Hepatocyte (in vitro differentiated cells): Measurements from ENCODE around the gene NAP1L5. TPM values are rescaled to one million over a fixed set of nuclear protein-coding genes. Genes with fewer than 3 reads are reported as not detected.

ENCODE experiments used
- DNase-seq: peaks from one replicate; pipeline ENCODE4 v3.0.0-alpha.2; 2016; ENCODE audit warnings: low spot score
- H2AFZ ChIP-seq: fragments of 200-600 bp; sonication (generic); 2 replicates; pipeline ENCODE4 v1.6.0; 2016; ENCODE audit warnings: antibody characterized with exemption, mild to moderate bottlenecking
- H3K27ac ChIP-seq: fragments of 200-600 bp; sonication (generic); 2 replicates; pipeline ENCODE4 v1.5.1; 2016; ENCODE audit warnings: mild to moderate bottlenecking
- H3K27me3 ChIP-seq: fragments of 200-600 bp; sonication (generic); 2 replicates; pipeline ENCODE4 v1.6.1; 2016
- H3K36me3 ChIP-seq: fragments of 200-600 bp; sonication (generic); replicated peaks from 2 replicates; pipeline ENCODE4 v1.5.1; 2016; ENCODE audit warnings: low read depth; ENCODE audit not compliant: insufficient read depth
- H3K4me1 ChIP-seq: fragments of 200-600 bp; sonication (generic); 2 replicates; pipeline ENCODE4 v1.5.1; 2016; ENCODE audit warnings: mild to moderate bottlenecking, moderate library complexity; ENCODE audit not compliant: insufficient read depth
- H3K4me2 ChIP-seq: fragments of 200-600 bp; sonication (generic); 2 replicates; pipeline ENCODE4 v1.6.0; 2016
- H3K4me3 ChIP-seq: fragments of 200-600 bp; sonication (generic); 2 replicates; pipeline ENCODE4 v1.5.1; 2016; ENCODE audit warnings: mild to moderate bottlenecking
- H3K79me2 ChIP-seq: fragments of 200-600 bp; sonication (generic); 2 replicates; pipeline ENCODE4 v1.6.0; 2017; ENCODE audit warnings: mild to moderate bottlenecking
- H3K9me2 ChIP-seq: fragments of 200-600 bp; sonication (generic); replicated peaks from 2 replicates; pipeline ENCODE4 v1.6.0; 2017; ENCODE audit warnings: mild to moderate bottlenecking; ENCODE audit not compliant: insufficient read depth
- H3K9me3 ChIP-seq: fragments of 200-600 bp; sonication (generic); 2 replicates; pipeline ENCODE4 v1.5.1; 2016; ENCODE audit warnings: low read depth, mild to moderate bottlenecking
- H4K20me1 ChIP-seq: fragments of 200-600 bp; sonication (generic); 2 replicates; pipeline ENCODE4 v1.6.0; 2016; ENCODE audit warnings: mild to moderate bottlenecking; ENCODE audit not compliant: insufficient read depth, poor library complexity, severe bottlenecking
- CTCF ChIP-seq: fragments of 200-600 bp; sonication (generic); IDR thresholded peaks from 2 replicates; pipeline ENCODE4 v1.5.1; 2016; ENCODE audit warnings: antibody characterized with exemption, mild to moderate bottlenecking; ENCODE audit not compliant: poor library complexity
- EZH2 ChIP-seq: fragments of 200-600 bp; sonication (generic); IDR thresholded peaks from 2 replicates; pipeline ENCODE4 v1.6.1; 2016; ENCODE audit warnings: antibody characterized with exemption, mild to moderate bottlenecking, borderline replicate concordance
- EZH2phosphoT487 ChIP-seq: fragments of 200-600 bp; sonication (generic); IDR thresholded peaks from one replicate; pipeline ENCODE4 v1.6.1; 2018; ENCODE audit warnings: antibody characterized with exemption, mild to moderate bottlenecking, low read depth, moderate library complexity; ENCODE audit not compliant: unreplicated experiment, severe bottlenecking
- WGBS: methylation state at CpG from one replicate; pipeline ENCODE4 v1.1.6; 2016; ENCODE audit warnings: low lambda C conversion rate; ENCODE audit errors: missing lambda C conversion rate; 5-methylcytosine and 5-hydroxymethylcytosine counted together
- polyA plus RNA-seq: library from polyadenylated mRNA; unstranded; fragments of >200 nt; fragmentation: Nextera tagmentation; extraction: Ambion mirVana; gene quantifications from 2 replicates; pipeline ENCODE4 v1.2.1, GENCODE V29; 2016
- total RNA-seq: library from RNA; depleted of rRNA; stranded (reverse); fragments of >200 nt; gene quantifications from 2 replicates; pipeline ENCODE4 v1.2.3, GENCODE V29; 2014

The NAP1L5 gene
- total and polyA plus RNA-seq, 2 experiments from 2014 or later, result 7.4 to 8.0 TPM

DNA sequence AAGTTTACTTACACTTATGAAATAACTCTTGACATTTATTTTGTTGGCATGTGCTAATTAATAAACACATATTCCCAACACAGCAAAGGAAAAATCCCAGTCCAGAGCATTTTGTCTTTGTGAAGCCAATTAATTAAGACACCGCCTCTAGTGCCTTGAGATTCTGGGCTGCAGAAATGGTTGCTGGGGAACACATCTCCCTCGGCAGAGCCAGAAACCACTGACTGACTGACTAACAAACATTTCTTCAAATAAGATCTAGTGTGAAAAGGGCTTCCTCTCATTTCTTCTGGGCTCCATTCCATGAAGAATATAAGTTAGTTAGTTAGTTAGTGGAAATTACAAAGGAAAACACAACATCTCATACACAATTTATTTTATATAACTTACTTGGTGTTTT, 28.4 kb upstream of the NAP1L5 start:
- H4K20me1 ChIP-seq, result no peaks in the 10 kb centered on the region
- no peaks in the 10 kb centered on the region for H3K9me2 ChIP-seq
- no peaks in the 10 kb centered on the region for H3K79me2 ChIP-seq
- H3K36me3 ChIP-seq, result no peaks in the 10 kb centered on the region
- H2AFZ ChIP-seq, result no peak overlapping the region
- no peak overlapping the region for H3K4me3 ChIP-seq
- no peaks in the 10 kb centered on the region for H3K4me1 ChIP-seq
- no peaks in the 10 kb centered on the region for H3K27me3 ChIP-seq
- 88% methylated on average over 2 of the region's 2 CpGs for WGBS
- no peak for TF ChIP-seq EZH2
- no peak for TF ChIP-seq CTCF
- no peak for TF ChIP-seq EZH2phosphoT487
- no peak overlapping the region for H3K4me2 ChIP-seq
- H3K27ac ChIP-seq, result no peak overlapping the region
- DNase-seq, result no peak
- no peaks in the 10 kb centered on the region for H3K9me3 ChIP-seq

- Histone ChIP-seq H3K79me2 (no peaks in the 10 kb centered on the region), H3K9me3 (no peaks in the 10 kb centered on the region), H2AFZ (no peak overlapping the region), H3K4me1 (no peaks in the 10 kb centered on the region), H3K9me2 (no peaks in the 10 kb centered on the region), H3K27me3 (no peaks in the 10 kb centered on the region), H3K36me3 (no peaks in the 10 kb centered on the region), H3K4me2 (no peak overlapping the region), H3K4me3 (no peak overlapping the region), H4K20me1 (no peaks in the 10 kb centered on the region), H3K27ac (no peak overlapping the region)
- no peak for TF ChIP-seq EZH2
- no peak for DNase-seq
- WGBS, result 90% methylated on average over 4 of the region's 4 CpGs
These were observed 27.5 kb upstream of the NAP1L5 start for GRCh38 chr4:88725143-88725542.

DNA sequence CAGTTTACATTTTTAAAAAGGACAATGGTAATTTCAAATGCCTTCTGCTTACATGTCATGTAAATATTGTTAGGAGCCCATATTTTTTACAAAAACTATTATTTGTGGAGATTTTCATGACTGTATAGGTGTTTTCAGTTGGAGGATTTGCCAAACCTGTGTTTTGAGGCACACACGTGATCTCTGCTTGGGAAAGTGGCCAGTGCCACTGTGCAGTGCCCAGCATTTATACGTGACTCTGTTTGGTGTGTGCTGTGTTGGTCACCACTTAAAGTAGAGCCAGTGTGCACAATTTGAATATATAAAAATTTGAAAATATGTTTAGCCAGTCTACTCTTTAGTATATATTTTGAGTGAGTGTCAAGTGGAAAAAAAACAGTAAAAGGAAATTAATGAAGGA, 26.8 kb upstream of the NAP1L5 start:
- DNase-seq, result no peak
- Histone ChIP-seq H3K4me2 (no peak overlapping the region), H3K27me3 (no peaks in the 10 kb centered on the region), H4K20me1 (no peaks in the 10 kb centered on the region), H3K36me3 (no peaks in the 10 kb centered on the region), H3K4me1 (no peaks in the 10 kb centered on the region), H2AFZ (no peak overlapping the region), H3K79me2 (no peaks in the 10 kb centered on the region), H3K27ac (no peak overlapping the region), H3K4me3 (no peak overlapping the region), H3K9me2 (no peaks in the 10 kb centered on the region), H3K9me3 (no peaks in the 10 kb centered on the region)
- TF ChIP-seq EZH2, result no peak
- no peak for TF ChIP-seq CTCF
- no peak for TF ChIP-seq EZH2phosphoT487
- WGBS, result 94% methylated on average over 2 of the region's 2 CpGs

DNA sequence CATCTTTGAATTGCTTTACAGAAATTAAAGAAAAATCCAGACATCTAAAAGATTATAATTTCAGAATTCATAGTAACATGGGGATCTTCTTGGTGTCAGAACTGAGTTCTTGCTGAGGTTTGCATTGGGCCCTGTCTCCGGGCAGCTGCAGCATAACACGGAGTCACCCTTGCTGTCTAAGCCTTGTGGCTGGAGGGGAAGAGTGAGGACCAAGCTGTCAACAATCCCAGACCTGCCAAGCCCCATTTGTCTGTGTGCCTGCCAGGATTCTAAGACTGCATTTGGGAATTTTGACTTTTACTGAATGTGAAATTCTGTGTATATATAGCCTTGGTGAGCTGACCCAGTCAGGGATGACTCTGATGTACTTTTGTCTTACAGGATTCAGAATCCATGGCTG, 25.2 kb upstream of the NAP1L5 start:
- WGBS, result 96% methylated on average over 2 of the region's 2 CpGs
- H3K36me3 ChIP-seq, result no peaks in the 10 kb centered on the region

More for the DNA sequence above, 25.2 kb upstream of the NAP1L5 start:
- H3K9me2 ChIP-seq, result no peaks in the 10 kb centered on the region
- no peaks in the 10 kb centered on the region for H3K4me1 ChIP-seq
- no peaks in the 10 kb centered on the region for H3K27me3 ChIP-seq
- no peak for DNase-seq
- H3K4me2 ChIP-seq, result no peak overlapping the region
- no peaks in the 10 kb centered on the region for H3K9me3 ChIP-seq
- no peak overlapping the region for H2AFZ ChIP-seq
- no peaks in the 10 kb centered on the region for H4K20me1 ChIP-seq
- no peak overlapping the region for H3K4me3 ChIP-seq
- no peak for TF ChIP-seq EZH2phosphoT487
- no peak for TF ChIP-seq CTCF
- TF ChIP-seq EZH2, result no peak
- no peaks in the 10 kb centered on the region for H3K79me2 ChIP-seq
- no peak overlapping the region for H3K27ac ChIP-seq
